Measurements from ENCODE around the gene LSAMP.

LSAMP gene

DNA sequence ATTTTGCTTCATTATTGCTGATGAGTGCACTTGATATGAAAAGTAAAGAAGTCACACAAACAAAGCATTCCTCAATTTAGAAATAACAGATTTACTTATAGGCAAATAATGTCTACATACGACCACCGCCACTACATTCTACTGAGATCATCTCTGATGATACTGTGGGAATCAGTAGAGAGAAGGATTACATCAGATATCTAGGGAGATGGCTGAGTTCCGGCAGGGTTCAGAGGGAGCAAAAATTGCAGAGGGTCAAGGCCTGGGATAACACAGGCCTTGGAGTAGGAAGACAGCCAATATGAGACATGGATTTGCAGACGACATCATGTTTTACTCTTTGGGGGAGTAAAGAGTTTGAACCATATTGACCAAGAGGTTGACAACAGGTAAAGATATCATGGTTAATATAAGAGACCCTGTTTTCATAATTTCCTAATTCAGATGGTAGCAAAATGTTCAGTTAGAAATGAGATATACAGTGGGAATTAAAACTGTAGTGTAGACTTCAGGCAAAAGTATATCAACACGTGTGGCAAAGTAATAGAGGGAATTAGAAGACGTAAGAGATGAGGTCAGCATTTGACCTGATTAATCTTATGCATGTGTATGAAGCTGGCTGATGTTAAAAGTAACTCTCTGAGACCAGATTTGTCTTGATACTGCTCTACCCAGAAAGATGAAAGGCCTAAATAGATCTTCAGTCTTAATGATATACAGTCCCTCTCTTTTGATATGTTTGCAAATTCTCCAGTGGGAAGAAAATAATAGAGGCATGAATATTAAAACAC lies 15.6 kb downstream of the LSAMP start:
- DNase-seq (ENCODE audit: low read depth), result no peak

DNA sequence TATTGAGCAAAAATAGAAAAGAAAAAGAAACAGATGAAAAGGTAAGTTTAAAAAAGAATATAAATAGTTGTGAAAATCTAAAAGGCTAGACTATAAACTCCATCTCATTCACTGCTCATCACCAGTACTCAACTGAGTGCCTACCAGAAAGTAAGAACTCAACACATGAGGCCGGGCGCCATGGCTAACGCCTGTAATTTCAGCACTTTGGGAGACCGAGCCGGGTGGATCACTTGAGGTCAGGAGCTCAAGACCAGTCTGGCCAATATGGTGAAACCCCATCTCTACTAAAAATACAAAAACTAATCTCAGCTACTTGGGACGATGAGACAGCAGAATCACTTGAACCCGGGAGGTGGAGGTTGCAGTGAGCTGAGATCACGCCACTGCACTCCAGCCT lies 19.3 kb downstream of the LSAMP start:
- DNase-seq (ENCODE audit: low read depth), result no peak

DNA sequence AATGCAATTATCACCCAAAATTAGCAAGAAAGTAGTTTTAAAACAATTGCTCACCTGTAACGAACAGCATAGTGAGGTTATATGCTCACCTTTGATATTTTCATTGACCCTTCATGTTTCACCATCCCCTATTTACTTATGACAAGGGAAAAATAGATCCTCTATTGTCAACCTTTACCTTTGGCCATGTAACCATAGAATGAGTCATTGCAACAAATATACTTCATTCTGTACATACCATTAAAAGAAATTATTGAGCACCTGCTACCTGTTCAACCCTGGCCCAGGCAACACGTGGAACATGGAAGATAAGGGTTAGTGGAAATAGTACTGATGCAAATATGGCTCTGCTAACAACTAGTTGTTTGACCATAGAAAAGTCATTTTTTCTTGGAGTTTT lies 20.2 kb downstream of the LSAMP start:
- no peak for DNase-seq (ENCODE audit: low read depth)

DNA sequence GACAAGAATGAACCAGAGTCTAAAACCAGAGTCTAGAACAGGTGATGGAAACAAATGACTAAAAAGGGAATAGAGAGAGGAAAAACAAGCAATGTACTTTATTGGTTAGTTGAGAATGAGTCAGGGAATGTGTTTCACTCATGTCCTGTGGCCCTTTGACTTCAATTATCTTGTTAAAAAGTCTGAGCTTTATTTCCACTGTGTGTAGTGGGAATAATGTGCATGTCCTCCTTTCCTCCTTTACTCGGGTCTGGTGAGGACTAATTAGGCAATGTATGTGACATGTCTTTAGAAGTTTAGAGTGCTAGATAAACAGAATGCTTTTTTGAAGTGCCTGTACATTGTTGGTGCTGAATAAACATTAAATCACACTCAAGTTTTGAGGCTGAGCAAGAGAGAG lies 21.3 kb downstream of the LSAMP start:
- no peak for DNase-seq (ENCODE audit: low read depth)

DNA sequence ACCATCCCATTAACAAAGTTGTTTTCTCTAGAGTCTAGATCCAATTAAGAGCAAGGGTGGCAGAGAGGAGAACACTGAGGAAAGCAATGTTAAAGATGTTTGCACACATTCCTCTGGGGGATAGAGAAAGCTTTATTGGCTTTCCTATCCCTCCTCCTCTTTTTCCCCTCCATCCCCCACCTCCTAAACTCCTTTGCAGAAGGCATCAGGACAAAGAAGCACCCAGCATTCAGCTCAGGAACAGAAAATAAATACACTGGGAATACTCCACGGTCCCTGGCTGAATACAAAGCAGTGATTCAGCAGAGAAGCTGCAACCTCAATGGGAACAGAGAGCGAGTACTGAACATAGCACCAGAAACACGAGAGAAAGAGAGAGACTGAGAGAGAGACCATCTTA lies 21.9 kb downstream of the LSAMP start:
- DNase-seq (ENCODE audit: low read depth), result no peak

DNA sequence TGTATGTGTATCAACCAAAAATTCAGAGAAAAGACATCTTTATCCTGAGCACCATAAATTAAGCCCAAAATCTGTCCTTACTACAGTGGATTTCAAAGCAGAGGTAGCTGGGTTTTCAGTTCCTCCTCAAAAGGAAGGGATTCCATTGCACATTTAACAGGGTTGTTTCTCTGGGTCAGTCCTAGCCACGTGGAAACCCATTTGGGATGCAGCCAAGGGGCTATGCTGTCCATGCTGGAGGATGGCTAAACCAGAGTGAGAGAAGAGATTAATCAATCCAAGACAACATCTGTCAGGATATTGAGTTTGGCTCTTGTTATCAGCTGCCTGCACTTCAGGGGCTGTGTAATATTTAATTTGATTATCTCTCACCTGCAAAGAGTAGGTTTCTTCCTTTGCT lies 28.1 kb downstream of the LSAMP start:
- no peak for DNase-seq (ENCODE audit: low read depth)

DNA sequence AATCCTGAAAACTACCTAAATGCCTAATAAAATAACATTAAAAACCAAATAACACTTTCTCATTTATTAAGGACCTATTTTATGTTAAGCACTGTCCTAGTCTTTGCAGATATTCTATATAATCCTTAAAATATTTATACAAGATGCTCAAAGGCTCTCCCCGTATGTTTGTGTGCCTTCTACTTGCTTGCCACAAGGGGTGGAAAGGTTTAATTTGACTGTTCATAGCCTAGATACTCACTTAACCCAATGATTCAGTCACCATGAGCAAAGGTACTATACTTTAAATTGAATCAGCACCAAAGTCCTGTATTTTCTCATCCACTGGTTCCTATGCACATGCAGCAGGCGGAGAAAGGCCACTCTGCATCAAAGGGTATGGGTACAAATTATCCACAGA lies 32.0 kb downstream of the LSAMP start:
- peak; percentile 2 for DNase-seq (ENCODE audit: low read depth)

DNA sequence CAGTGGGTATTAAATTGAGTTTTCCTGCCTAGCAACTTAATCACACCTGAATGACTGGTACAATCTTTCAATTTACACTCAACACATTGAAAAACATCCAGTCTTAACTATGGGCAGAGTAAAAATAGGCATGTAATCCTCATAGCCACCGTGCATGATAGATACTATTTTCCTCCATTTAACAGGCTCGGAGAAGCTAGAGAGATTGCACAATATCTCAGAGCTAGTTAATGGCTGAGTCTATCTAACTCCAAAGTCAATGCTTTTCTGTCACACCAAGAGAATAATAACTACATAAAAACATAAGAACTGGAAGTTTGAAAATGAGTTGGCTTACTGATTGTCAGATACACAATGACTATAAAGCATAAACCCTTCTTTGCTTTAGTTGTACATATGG lies 36.8 kb downstream of the LSAMP start:
- no peak for DNase-seq (ENCODE audit: low read depth)

DNA sequence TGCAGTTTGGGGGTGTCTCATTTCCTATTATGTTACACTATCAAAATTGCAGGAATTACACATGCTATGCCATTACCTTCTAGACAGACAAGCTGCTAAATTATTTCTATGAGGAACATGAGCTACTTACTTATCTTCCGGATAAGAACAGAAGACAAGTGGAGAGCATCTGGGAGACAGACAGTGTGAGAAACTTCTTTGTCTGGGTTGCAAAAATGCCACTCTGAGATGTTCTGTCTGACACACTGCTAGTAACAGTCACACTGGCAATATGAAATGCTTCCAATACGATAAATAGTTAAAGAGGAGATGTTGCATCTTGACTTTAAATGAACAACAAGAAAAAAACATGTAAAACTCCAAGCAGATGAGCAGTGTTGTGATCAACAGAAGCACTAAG lies 40.1 kb downstream of the LSAMP start:
- no peak for DNase-seq (ENCODE audit: low read depth)

DNA sequence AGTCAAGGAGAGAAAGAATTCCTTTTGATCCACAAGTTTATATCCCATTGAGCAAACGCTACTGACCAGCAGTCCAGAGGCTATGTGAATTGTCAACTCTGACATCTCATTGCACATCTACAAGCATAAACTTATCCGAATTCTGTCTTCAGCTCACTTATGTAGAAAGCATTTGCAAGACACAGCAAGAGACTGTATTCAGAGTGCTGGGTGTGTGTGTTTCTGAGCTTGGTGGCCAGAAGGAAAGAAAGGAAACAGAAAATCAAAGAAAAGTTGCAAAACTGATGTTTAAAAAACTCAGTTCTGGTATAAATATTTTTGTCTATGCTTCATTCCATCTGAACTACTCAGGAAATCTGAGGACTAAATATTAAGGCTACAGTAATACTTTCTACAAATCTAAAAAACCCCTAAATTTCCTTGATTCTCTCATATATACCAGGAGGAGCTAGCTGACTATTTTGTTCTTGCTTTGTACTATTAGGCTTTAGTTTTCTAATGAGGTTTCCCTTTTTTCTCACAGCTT lies 45.5 kb downstream of the LSAMP start:
- no peak for DNase-seq (ENCODE audit: low read depth)

DNA sequence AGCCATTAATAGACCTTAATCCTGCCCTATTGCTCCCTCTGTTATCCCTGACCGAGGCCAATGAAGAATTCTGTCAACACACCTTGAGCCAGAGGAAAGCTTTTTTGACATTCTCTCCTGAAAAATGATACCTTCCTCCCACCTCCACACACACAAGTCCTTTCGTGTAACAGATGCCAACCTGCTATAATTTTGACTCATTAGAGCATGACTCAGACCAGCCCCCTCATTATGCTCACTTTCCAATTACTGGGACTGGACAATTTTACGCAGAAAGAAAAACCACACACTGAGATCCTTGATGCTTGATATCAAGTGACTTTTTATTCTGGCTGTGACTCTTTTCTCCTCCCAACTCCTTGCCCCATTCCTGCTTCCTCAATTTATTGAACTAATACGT lies 50.9 kb downstream of the LSAMP start:
- DNase-seq (ENCODE audit: low read depth), result no peak

DNA sequence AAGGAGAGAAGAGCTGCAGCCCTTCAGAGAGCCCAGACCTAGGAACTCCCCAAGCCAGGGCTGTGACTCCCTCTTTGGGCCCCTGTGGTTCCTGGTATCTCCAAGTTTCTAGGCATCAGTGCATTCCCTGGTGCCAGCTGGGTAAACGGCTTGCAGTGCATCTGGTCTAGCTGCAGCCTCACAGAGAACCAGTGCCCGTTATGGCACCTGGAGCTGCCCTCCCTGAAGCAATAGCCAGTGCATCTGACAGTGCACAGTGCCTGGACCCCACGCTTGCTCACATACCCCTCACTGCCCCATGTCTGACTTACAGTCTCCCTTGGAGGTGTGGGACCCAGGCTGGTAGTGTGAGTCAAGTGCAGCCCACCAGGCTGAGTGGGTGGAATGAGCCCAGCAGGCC lies 52.1 kb downstream of the LSAMP start:
- no peak for DNase-seq (ENCODE audit: low read depth)

DNA sequence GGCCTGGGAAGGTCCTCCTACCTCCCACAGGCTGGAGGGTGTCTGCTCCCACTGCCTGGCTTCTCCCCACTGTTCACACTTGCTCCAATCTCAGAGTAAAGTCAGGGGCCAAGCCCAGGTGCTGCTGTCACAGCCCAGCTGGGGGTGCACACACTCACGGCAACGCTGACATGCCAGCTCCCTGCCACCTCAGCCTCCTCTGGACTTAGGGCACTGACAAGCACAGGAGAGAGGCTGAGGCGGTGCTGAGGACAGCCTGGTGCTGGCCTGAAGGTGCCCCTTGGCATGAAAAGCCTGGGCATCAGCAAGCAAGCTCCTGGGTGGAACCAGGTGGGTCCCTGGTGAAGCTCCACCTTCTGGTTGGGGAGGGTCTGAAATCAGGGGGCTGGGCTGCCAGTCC lies 53.0 kb downstream of the LSAMP start:
- no peak for DNase-seq (ENCODE audit: low read depth)

DNA sequence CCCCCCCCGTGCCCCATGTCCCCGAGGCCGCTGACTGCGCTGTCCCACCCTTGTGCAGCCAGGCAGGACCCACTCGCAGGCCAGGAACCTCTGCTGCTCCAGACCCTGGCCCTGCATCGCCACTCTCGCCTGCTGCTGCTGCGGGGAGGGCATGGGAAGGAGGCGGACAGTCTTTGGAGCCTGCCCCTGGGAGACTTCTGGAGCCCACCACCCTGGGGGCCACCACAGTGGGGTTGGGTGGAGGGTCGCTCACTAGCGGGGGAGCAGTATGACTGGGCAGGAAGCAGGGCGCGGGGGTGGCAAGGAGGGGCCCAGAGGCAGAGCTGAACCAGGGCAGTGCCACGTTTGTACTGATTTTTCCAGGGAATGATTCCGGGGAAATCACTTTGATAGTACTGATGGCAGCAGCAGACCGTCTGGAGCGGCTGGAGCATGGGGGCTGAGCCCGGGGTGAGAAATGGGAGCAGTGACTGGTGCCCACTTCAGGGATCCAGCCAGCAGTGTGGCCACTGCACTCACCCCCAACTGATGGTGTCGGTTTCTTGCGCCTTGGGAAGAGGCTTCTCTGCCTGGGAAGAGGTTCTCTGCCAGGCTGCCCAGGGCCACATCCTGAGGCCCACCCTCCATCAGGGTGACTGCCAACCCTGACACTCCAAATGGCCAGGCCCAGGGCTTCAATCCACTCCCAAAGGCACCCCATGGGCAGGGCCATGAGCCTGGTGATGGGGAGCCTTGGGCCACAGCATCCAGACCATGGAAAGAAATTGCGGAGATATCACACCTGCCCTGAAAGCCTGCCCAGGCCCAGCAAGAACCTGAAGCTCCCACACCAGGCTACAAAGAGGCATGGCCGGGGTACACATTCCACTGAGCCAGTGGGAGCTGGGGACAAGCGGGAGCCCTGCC lies 53.7 kb downstream of the LSAMP start:
- no peak for DNase-seq (ENCODE audit: low read depth)

DNA sequence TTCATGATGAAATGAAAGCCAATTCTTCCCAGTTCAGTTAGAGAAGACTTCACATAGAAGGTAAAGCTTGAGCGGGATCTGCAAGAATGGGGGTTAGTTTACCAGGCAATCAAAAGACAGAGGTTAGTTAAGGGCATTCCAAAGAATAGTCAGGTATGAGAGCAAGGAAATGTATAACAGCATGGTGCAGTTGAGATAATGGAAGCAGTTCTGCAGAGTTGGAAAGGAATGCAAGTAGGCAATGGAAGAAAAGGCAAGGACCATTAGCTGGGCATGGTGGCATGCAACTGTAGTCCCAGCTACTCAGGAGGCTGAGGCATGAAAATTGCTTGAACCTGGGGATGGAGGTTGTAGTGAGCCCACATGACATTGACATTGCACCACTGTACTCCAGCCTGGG lies 55.0 kb downstream of the LSAMP start:
- DNase-seq (ENCODE audit: low read depth), result no peak

DNA sequence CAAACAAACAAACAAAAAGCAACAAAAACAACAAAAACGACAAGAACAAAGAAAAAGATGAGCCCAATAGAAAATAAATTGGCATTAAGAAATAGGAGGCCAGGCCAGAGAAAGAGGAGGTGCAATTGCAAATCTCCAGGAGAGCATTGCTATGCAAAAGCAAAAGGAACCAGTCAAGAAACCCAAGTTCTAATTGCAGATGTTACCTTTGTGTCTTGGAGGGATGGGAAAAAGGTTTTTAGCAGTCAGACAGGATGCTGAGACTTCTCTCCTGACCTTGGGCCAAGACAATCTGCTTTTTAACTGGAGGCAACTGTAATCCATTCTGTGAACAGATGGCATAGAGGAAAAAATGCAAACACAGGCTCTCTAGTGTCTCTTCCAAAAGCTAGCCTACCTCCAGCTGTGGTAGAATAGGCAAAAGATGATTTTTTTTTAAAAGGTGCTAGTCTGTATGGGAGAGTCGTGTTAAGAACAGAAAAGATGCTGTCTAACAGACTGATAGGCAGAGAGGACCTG lies 56.4 kb downstream of the LSAMP start:
- no peak for DNase-seq (ENCODE audit: low read depth)

DNA sequence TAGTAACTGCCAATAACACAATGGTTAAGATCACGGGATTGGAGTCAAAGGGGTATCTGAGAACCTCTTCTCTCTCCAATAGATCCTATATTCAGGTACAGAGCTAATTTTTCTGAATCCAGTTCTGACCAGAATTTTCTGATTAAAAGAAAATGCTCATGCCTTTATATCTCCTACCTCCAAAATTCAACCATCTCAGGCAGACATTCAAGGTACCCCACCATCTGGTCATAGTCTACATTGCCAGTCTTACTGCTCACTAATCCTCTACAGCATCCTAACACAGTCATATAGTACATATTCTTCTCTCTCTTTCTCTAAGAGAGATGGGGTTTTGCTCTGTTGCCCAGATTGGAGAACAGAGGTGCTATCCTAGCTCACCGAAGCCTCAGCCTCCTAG lies 59.1 kb downstream of the LSAMP start:
- no peak for DNase-seq (ENCODE audit: low read depth)

DNA sequence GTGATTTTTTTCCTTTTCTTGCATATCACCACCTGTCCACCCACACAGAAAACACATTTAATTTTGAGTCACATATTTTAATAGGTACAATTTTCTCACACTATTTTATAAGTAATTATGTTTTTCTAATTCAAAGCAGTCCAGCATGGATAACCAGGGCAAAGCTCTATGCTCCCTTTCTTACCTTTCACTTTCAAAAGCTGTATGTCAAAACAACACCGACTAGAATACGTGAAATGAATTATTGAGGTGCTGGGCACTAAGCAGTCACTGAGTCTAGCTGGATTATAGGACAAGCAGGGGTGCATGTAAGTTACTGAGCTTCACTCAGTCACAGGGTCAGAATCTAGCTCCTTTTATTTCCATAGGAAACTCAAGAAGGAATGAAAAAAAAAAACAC lies 60.6 kb downstream of the LSAMP start:
- no peak for DNase-seq (ENCODE audit: low read depth)

DNA sequence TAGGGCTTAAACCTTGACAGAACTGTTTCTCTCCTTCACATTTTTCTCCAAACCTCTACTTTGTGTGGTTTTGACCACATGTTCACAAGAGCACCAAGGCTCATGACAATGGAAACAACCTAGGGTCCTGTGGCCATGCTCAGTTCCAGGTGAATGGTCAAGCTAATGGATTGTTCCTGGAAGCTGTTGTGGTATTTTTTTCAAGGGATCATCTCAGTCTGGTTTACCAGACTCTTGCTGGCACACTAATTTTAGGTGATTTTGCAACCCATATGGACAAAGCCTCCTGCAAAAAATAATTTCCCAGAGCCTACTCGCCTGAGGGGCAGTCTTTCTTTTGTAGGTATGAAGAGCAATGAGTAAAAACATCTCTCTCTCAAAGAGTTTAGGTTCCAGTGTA lies 67.2 kb downstream of the LSAMP start:
- DNase-seq (ENCODE audit: low read depth), result no peak

DNA sequence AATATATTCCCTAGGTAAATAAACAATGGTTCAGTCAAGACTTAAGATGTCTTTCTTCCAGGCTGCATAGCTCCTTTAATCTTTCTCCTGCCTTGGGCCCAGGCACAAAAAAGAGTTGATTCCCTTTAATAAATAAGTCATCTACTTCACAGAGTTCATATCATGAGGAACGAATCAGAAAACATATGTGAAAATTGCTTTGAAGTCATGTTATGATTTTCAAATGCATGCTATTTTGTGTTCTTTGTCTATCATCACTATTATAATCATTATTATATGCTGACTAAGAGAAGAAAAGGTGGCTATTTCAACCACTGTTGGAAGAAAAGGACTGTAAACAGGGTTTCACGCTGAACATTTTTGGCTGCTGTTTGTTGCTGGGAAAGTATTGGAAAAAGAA lies 70.4 kb downstream of the LSAMP start:
- no peak for DNase-seq (ENCODE audit: low read depth)

DNA sequence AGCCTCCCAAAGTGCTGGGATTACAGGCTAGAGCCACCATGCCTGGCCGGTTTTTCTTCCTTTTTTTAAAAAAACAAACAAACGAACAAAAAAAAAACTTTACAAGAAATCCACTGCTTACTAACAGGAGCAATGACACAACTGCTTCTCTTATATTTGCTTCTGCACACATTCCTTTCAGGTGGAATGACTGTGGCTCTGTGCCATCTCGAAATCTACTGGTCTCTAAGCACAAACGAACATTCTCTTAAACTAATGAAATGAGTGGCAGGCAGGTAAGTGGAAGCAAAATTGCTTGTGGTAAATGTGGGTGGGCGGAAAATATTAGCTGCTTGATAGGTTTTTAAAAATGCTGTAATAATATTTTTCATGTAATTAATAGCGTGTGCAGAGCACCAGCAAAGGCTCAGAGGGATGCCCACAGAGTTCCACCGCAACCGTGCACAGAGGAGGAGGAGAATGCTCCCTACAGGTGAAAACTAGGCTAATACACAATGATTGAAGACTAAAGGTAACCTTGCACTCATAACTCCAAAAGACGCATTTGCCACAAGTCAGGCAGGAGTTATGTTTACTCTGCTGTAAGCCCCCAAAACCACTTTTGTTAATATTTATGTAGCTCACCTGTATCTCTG lies 77.4 kb downstream of the LSAMP start:
- DNase-seq (ENCODE audit: low read depth), result no peak

DNA sequence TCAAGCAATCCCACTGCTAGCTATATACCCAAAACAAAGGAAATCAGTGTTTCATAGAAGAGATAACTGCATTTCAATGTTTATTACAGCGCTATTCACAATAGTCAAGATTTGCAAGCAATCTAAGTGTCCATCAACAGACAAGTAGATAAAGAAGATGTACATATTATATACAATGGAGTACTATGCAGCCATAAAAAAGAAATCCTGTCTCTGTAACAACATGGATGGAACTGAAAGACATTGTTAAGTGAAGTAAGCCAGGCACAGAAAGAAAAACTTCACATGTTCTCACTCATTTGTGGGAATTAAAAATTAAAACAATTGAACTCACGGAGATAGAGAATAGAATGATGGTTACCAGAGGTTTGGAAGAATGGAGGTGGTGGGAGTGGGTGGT lies 89.2 kb downstream of the LSAMP start:
- no peak for DNase-seq (ENCODE audit: low read depth)

DNA sequence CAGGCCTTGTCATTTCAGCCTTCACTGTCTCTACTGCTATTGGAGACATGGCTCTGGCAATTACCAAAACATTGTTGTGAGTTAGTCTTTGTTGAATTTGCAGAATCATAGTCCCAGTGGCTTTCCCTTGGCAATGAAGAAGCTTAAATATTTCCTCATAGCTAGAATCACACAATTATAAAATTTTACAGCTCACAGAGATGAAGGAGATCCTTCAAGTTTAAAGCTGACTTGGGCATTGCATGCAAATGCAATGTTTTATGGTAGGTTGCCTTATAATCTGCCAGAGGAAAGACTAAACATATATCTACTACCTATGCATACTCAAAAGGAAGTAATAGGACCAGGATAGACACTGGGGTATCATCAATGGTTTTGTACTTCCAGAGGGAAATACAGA lies 90.9 kb downstream of the LSAMP start:
- DNase-seq (ENCODE audit: low read depth), result no peak

All from ELR (cell line).